Measurements from ENCODE around the gene C5. TPM values are rescaled to one million over a fixed set of nuclear protein-coding genes. Genes with fewer than 3 reads are reported as not detected.
A peak's percentile ranks its signal among the peaks of the same experiment; 100 is the strongest.

C5 gene
- total RNA-seq, 2 experiments from 2014 or later, result 3.8 to 7.9 TPM

GRCh38 chr9:120978987-120979386, 71.1 kb downstream of the C5 start:
- peaks cover 12% of the 10 kb centered on the region for H3K4me1 ChIP-seq (ENCODE audit: insufficient read depth, low read length, poor library complexity, severe bottlenecking)
- no peak overlapping the region for H3K4me3 ChIP-seq (ENCODE audit: low read depth, low read length, poor library complexity, severe bottlenecking)
- POLR2A ChIA-PET, result interaction anchor here (0.6 to 0.7 kb wide), 2 partner anchors 166 to 347 kb away, joined by 3 read pairs; no protein-coding TSS in a partner anchor
- TF ChIP-seq EZH2phosphoT487 (IDR thresholded peaks at IDR 0.05; ENCODE audit: borderline replicate concordance, low read depth, low read length) (no peak), CTCF (conservative IDR thresholded peaks at IDR 0.05; ENCODE audit: low read length) (no peak)
- no peaks in the 10 kb centered on the region for H3K36me3 ChIP-seq (ENCODE audit: insufficient read depth, low read length)
- no peaks in the 10 kb centered on the region for H3K9me2 ChIP-seq (ENCODE audit: insufficient read depth, low read length)
- no TSS peak for BruUV-seq (replicated peaks)
- H2AFZ ChIP-seq (ENCODE audit: low read length), result no peak overlapping the region
- DNase-seq (ENCODE audit: low spot score), result no peak
- CTCF ChIA-PET (ENCODE audit: unreplicated experiment), result no interaction called here
- H3K27ac ChIP-seq (ENCODE audit: low read depth, low read length, poor library complexity, severe bottlenecking), result no peak overlapping the region
- intact Hi-C loops (cut with micrococcal nuclease; ENCODE audit: unreplicated experiment), result no loop called here
- H3K4me2 ChIP-seq (ENCODE audit: low read length), result no peak overlapping the region
- no peaks in the 10 kb centered on the region for H3K9me3 ChIP-seq (ENCODE audit: low read length)
- no peaks in the 10 kb centered on the region for H4K20me1 ChIP-seq (ENCODE audit: insufficient read depth, low read length)
- no peaks in the 10 kb centered on the region for H3K79me2 ChIP-seq (ENCODE audit: insufficient read depth, low read depth, low read length)

GRCh38 chr9:120977321-120977720, 72.8 kb downstream of the C5 start:
- Histone ChIP-seq H3K4me1 (ENCODE audit: insufficient read depth, low read length, poor library complexity, severe bottlenecking) (peaks cover 12% of the 10 kb centered on the region), H3K9me3 (ENCODE audit: low read length) (no peaks in the 10 kb centered on the region), H4K20me1 (ENCODE audit: insufficient read depth, low read length) (no peaks in the 10 kb centered on the region), H3K36me3 (ENCODE audit: insufficient read depth, low read length) (no peaks in the 10 kb centered on the region), H3K4me3 (ENCODE audit: low read depth, low read length, poor library complexity, severe bottlenecking) (no peak overlapping the region), H3K27ac (ENCODE audit: low read depth, low read length, poor library complexity, severe bottlenecking) (no peak overlapping the region), H2AFZ (ENCODE audit: low read length) (no peak overlapping the region), H3K79me2 (ENCODE audit: insufficient read depth, low read depth, low read length) (no peaks in the 10 kb centered on the region), H3K9me2 (ENCODE audit: insufficient read depth, low read length) (no peaks in the 10 kb centered on the region), H3K4me2 (ENCODE audit: low read length) (no peak overlapping the region)
- intact Hi-C loops (cut with micrococcal nuclease; ENCODE audit: unreplicated experiment), result no loop called here
- TF ChIP-seq EZH2phosphoT487 (IDR thresholded peaks at IDR 0.05; ENCODE audit: borderline replicate concordance, low read depth, low read length) (no peak), CTCF (conservative IDR thresholded peaks at IDR 0.05; ENCODE audit: low read length) (no peak)
- BruUV-seq (replicated peaks), result no TSS peak
- ChIA-PET CTCF (ENCODE audit: unreplicated experiment) (no interaction called here), POLR2A (interaction anchor here (0.6 kb wide), 2 partner anchors 27 to 429 kb away, joined by 4 to 5 read pairs; no protein-coding TSS in a partner anchor)
- no peak for DNase-seq (ENCODE audit: low spot score)

- Histone ChIP-seq H3K79me2 (ENCODE audit: insufficient read depth, low read depth, low read length) (no peaks in the 10 kb centered on the region), H3K36me3 (ENCODE audit: insufficient read depth, low read length) (no peaks in the 10 kb centered on the region), H3K27ac (ENCODE audit: low read depth, low read length, poor library complexity, severe bottlenecking) (no peak overlapping the region), H3K9me3 (ENCODE audit: low read length) (no peaks in the 10 kb centered on the region), H3K9me2 (ENCODE audit: insufficient read depth, low read length) (no peaks in the 10 kb centered on the region), H3K4me3 (ENCODE audit: low read depth, low read length, poor library complexity, severe bottlenecking) (no peak overlapping the region), H3K4me2 (ENCODE audit: low read length) (peak overlapping the region; percentile 35), H3K4me1 (ENCODE audit: insufficient read depth, low read length, poor library complexity, severe bottlenecking) (peaks cover 16% of the 10 kb centered on the region), H4K20me1 (ENCODE audit: insufficient read depth, low read length) (no peaks in the 10 kb centered on the region), H2AFZ (ENCODE audit: low read length) (peak overlapping the region; percentile 53)
- DNase-seq (ENCODE audit: low spot score), result peak; percentile 27
- ChIA-PET POLR2A (interaction anchor here (0.6 to 1.1 kb wide), 2 partner anchors 10 to 116 kb away, joined by 3 read pairs; no protein-coding TSS in a partner anchor), CTCF (ENCODE audit: unreplicated experiment) (no interaction called here)
- no TSS peak for BruUV-seq (replicated peaks)
- TF ChIP-seq EZH2phosphoT487 (IDR thresholded peaks at IDR 0.05; ENCODE audit: borderline replicate concordance, low read depth, low read length) (no peak), CTCF (conservative IDR thresholded peaks at IDR 0.05; ENCODE audit: low read length) (no peak)
- intact Hi-C loops (cut with micrococcal nuclease; ENCODE audit: unreplicated experiment), result no loop called here
These were observed 75.2 kb downstream of the C5 start for GRCh38 chr9:120974921-120975320.
